ENCODE results near the gene NLGN4Y. TPM values are rescaled to one million over a fixed set of nuclear protein-coding genes. Genes with fewer than 3 reads are reported as not detected.

Gene NLGN4Y
- total and polyA plus RNA-seq, 12 donors = 3.7 to 63.3 (median 9.1) TPM; not detected in 7

GRCh38 chrY:14586725-14587124 lies 62.4 kb downstream of the NLGN4Y start:
- H3K9me3 ChIP-seq (replicated peaks in 1 of 3) = no peaks in the 10 kb centered on the region
- WGBS, 4 donors = 72 to 80% methylated on average over 4 of the region's 4 CpGs; no CpG with 5 or more reads in 2 of the 4 donors
- no peaks in the 10 kb centered on the region for H3K27me3 ChIP-seq
- DNase-seq = no peak
- no peak overlapping the region for H3K4me3 ChIP-seq
- TF ChIP-seq, protein P1, sequence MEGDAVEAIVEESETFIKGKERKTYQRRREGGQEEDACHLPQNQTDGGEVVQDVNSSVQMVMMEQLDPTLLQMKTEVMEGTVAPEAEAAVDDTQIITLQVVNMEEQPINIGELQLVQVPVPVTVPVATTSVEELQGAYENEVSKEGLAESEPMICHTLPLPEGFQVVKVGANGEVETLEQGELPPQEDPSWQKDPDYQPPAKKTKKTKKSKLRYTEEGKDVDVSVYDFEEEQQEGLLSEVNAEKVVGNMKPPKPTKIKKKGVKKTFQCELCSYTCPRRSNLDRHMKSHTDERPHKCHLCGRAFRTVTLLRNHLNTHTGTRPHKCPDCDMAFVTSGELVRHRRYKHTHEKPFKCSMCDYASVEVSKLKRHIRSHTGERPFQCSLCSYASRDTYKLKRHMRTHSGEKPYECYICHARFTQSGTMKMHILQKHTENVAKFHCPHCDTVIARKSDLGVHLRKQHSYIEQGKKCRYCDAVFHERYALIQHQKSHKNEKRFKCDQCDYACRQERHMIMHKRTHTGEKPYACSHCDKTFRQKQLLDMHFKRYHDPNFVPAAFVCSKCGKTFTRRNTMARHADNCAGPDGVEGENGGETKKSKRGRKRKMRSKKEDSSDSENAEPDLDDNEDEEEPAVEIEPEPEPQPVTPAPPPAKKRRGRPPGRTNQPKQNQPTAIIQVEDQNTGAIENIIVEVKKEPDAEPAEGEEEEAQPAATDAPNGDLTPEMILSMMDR (IDR thresholded peaks at IDR 0.05) = no peak
- TF ChIP-seq POLR2A (IDR thresholded peaks at IDR 0.05) = no peak
- intact Hi-C loops (cut with DNase I) = no loop called here
- no peaks in the 10 kb centered on the region for H3K36me3 ChIP-seq (replicated peaks in 1 of 2)
- no peak overlapping the region for H3K27ac ChIP-seq
- H3K4me1 ChIP-seq (replicated peaks in 1 of 2) = no peaks in the 10 kb centered on the region

DNA sequence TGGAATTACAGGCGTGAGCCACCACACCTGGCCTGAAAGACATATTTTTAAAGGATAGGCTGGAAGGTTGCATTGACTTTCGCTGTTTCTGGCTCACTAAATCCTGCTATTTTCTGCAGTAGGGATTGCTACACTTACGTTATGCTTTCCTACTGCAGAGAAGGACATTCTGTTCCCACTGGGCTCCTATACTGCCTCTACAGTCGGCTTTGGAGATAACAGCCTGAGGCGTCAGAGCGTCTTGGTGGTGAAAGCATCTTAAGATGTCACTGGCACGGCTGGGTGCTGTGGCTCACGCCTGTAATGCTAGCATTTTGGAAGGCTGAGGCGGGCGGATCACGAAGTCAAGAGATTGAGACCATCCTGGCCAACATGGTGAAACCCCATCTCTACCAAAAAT lies 77.0 kb downstream of the NLGN4Y start:
- Histone ChIP-seq H3K36me3 (replicated peaks in 1 of 2) (no peaks in the 10 kb centered on the region), H3K27me3 (no peaks in the 10 kb centered on the region), H3K4me1 (replicated peaks in 1 of 2) (no peaks in the 10 kb centered on the region), H3K9me3 (replicated peaks in 1 of 3) (no peaks in the 10 kb centered on the region), H3K4me3 (no peak overlapping the region), H3K27ac (no peak overlapping the region)
- TF ChIP-seq POLR2A (IDR thresholded peaks at IDR 0.05) = no peak
- TF ChIP-seq, protein P1 (IDR thresholded peaks at IDR 0.05) = no peak
- intact Hi-C loops (cut with DNase I) = no loop called here
- WGBS, 4 donors = 92 to 94% methylated on average over 2 to 11 of the region's 11 CpGs; no CpG with 5 or more reads in 2 of the 4 donors
- no peak for DNase-seq

GRCh38 chrY:14617625-14618024 lies 93.3 kb downstream of the NLGN4Y start:
- H3K27ac ChIP-seq = no peak overlapping the region
- H3K9me3 ChIP-seq (replicated peaks in 1 of 3) = no peaks in the 10 kb centered on the region
- 79 to 80% methylated on average over 1 of the region's 1 CpG; no CpG with 5 or more reads in 2 of the 4 donors for WGBS, 4 donors
- intact Hi-C loops (cut with DNase I) = no loop called here
- no peak for TF ChIP-seq POLR2A (IDR thresholded peaks at IDR 0.05)
- TF ChIP-seq, protein P1 (IDR thresholded peaks at IDR 0.05) = no peak
- no peaks in the 10 kb centered on the region for H3K27me3 ChIP-seq
- no peak for DNase-seq
- no peaks in the 10 kb centered on the region for H3K36me3 ChIP-seq (replicated peaks in 1 of 2)
- no peaks in the 10 kb centered on the region for H3K4me1 ChIP-seq (replicated peaks in 1 of 2)
- H3K4me3 ChIP-seq = no peak overlapping the region

- H3K27ac ChIP-seq = no peak overlapping the region
- no peak for TF ChIP-seq POLR2A (IDR thresholded peaks at IDR 0.05)
- TF ChIP-seq, protein P1 (IDR thresholded peaks at IDR 0.05) = no peak
- no peak for DNase-seq
- no peaks in the 10 kb centered on the region for H3K4me1 ChIP-seq (replicated peaks in 1 of 2)
- no peak overlapping the region for H3K4me3 ChIP-seq
- no peaks in the 10 kb centered on the region for H3K27me3 ChIP-seq
- intact Hi-C loops (cut with DNase I) = no loop called here
- H3K9me3 ChIP-seq (replicated peaks in 1 of 3) = no peaks in the 10 kb centered on the region
- WGBS, 4 donors = 94 to 95% methylated on average over 2 of the region's 2 CpGs; no CpG with 5 or more reads in 2 of the 4 donors
- no peaks in the 10 kb centered on the region for H3K36me3 ChIP-seq (replicated peaks in 1 of 2)
These were observed 94.2 kb downstream of the NLGN4Y start for GRCh38 chrY:14618513-14618912.
